ENCODE data around the gene RAD51B. TPM values are rescaled to one million over a fixed set of nuclear protein-coding genes. Genes with fewer than 3 reads are reported as not detected.

The RAD51B gene
- total and polyA plus RNA-seq, 4 experiments from 2014 or later, result 22.0 to 35.7 (median 31.4) TPM

GRCh38 chr14:68245146-68246073, 425.8 kb downstream of the RAD51B start:
- no peaks in the 10 kb centered on the region for H3K9me3 Mint-ChIP-seq
- CTCF ChIA-PET (ENCODE audit: partially characterized antibody), result interaction anchor here (0.9 to 17.0 kb wide), 7 partner anchors 17 to 599 kb away, joined by 3 to 428 read pairs (median 7); partner anchors contain the start of gene ZFP36L1
- H3K27ac Mint-ChIP-seq, result peak overlapping the region in 3 of 7 donors; percentile 14 to 67 (median 18)
- Histone ChIP-seq H3K4me3 (ENCODE audit: low read length in 2 of 2) (no peak overlapping the region), H3K9me3 (ENCODE audit: control insufficient read depth in 1 of 2, low read length in 2 of 2) (no peaks in the 10 kb centered on the region), H3K27me3 (ENCODE audit: insufficient read depth, low read length) (no peaks in the 10 kb centered on the region), H3K36me3 (ENCODE audit: insufficient read depth, low read length) (no peaks in the 10 kb centered on the region), H3K4me1 (ENCODE audit: insufficient read depth, low read length) (peaks cover 11% of the 10 kb centered on the region), H3K27ac (ENCODE audit: low read depth, low read length) (no peak overlapping the region)
- no peak for DNase-seq
- H3K27me3 Mint-ChIP-seq, result no peaks in the 10 kb centered on the region
- peaks cover 7 to 23% (median 14%) of the 10 kb centered on the region in 4 donors for H3K4me1 Mint-ChIP-seq
- intact Hi-C loops (cut with micrococcal nuclease), result loop anchor here (10.0 kb wide), 2 partner anchors 311 to 859 kb away; no protein-coding TSS in a partner anchor
- POLR2A ChIA-PET (ENCODE audit: partially characterized antibody), result interaction anchor here (10.7 to 13.4 kb wide), 2 partner anchors 542 to 572 kb away, joined by 184 to 210 read pairs; partner anchors contain the start of gene ZFP36L1
- H3K36me3 Mint-ChIP-seq, result no peaks in the 10 kb centered on the region
- H3K4me3 Mint-ChIP-seq, result no peak overlapping the region

- ChIA-PET POLR2A (ENCODE audit: partially characterized antibody) (interaction anchor here (10.7 to 13.4 kb wide), 2 partner anchors 541 to 571 kb away, joined by 184 to 210 read pairs; partner anchors contain the start of gene ZFP36L1), CTCF (ENCODE audit: partially characterized antibody) (interaction anchor here (0.9 to 17.0 kb wide), 7 partner anchors 18 to 598 kb away, joined by 3 to 428 read pairs (median 7); partner anchors contain the start of gene ZFP36L1)
- H3K27me3 ChIP-seq (ENCODE audit: insufficient read depth, low read length), result no peaks in the 10 kb centered on the region
- H3K36me3 Mint-ChIP-seq, result no peaks in the 10 kb centered on the region
- H3K9me3 Mint-ChIP-seq, result no peaks in the 10 kb centered on the region
- H3K27me3 Mint-ChIP-seq, result no peaks in the 10 kb centered on the region
- peaks cover 7 to 31% (median 17%) of the 10 kb centered on the region in 4 donors for H3K4me1 Mint-ChIP-seq
- peak overlapping the region in 2 of 7 donors; percentile 2 to 49 for H3K27ac Mint-ChIP-seq
- no peak for DNase-seq
- no peak overlapping the region for H3K4me3 Mint-ChIP-seq
- intact Hi-C loops (cut with micrococcal nuclease), result loop anchor here (10.0 kb wide), 2 partner anchors 311 to 859 kb away; no protein-coding TSS in a partner anchor
- H3K4me1 ChIP-seq (ENCODE audit: insufficient read depth, low read length), result peaks cover 12% of the 10 kb centered on the region
- no peak overlapping the region for H3K27ac ChIP-seq (ENCODE audit: low read depth, low read length)
- no peaks in the 10 kb centered on the region for H3K36me3 ChIP-seq (ENCODE audit: insufficient read depth, low read length)
- no peaks in the 10 kb centered on the region for H3K9me3 ChIP-seq (ENCODE audit: control insufficient read depth in 1 of 2, low read length in 2 of 2)
- no peak overlapping the region for H3K4me3 ChIP-seq (ENCODE audit: low read length in 2 of 2)
These were observed 426.7 kb downstream of the RAD51B start for GRCh38 chr14:68246074-68246785.

GRCh38 chr14:68246786-68247105, 427.2 kb downstream of the RAD51B start:
- Mint-ChIP-seq H3K9me3 (no peaks in the 10 kb centered on the region), H3K27me3 (no peaks in the 10 kb centered on the region), H3K36me3 (no peaks in the 10 kb centered on the region), H3K4me1 (peaks cover 11 to 35% (median 21%) of the 10 kb centered on the region in 4 donors), H3K4me3 (no peak overlapping the region), H3K27ac (peak overlapping the region in 1 of 7 donors; percentile 49)
- ChIA-PET CTCF (ENCODE audit: partially characterized antibody) (interaction anchor here (1.2 to 17.0 kb wide), 7 partner anchors 19 to 598 kb away, joined by 3 to 428 read pairs (median 10); partner anchors contain the start of gene ZFP36L1), POLR2A (ENCODE audit: partially characterized antibody) (interaction anchor here (10.7 to 13.4 kb wide), 2 partner anchors 541 to 571 kb away, joined by 184 to 210 read pairs; partner anchors contain the start of gene ZFP36L1)
- no peaks in the 10 kb centered on the region for H3K27me3 ChIP-seq (ENCODE audit: insufficient read depth, low read length)
- no peaks in the 10 kb centered on the region for H3K36me3 ChIP-seq (ENCODE audit: insufficient read depth, low read length)
- no peak overlapping the region for H3K27ac ChIP-seq (ENCODE audit: low read depth, low read length)
- no peaks in the 10 kb centered on the region for H3K9me3 ChIP-seq (ENCODE audit: control insufficient read depth in 1 of 2, low read length in 2 of 2)
- H3K4me3 ChIP-seq (ENCODE audit: low read length in 2 of 2), result no peak overlapping the region
- peaks cover 17% of the 10 kb centered on the region for H3K4me1 ChIP-seq (ENCODE audit: insufficient read depth, low read length)
- no peak for DNase-seq
- intact Hi-C loops (cut with micrococcal nuclease), result loop anchor here (10.0 kb wide), 2 partner anchors 312 to 858 kb away; no protein-coding TSS in a partner anchor

GRCh38 chr14:68247274-68247673, 427.7 kb downstream of the RAD51B start:
- intact Hi-C loops (cut with micrococcal nuclease), result loop anchor here (10.0 kb wide), 2 partner anchors 312 to 858 kb away; no protein-coding TSS in a partner anchor
- Histone ChIP-seq H3K27ac (ENCODE audit: low read depth, low read length) (no peak overlapping the region), H3K27me3 (ENCODE audit: insufficient read depth, low read length) (no peaks in the 10 kb centered on the region), H3K4me3 (ENCODE audit: low read length in 2 of 2) (no peak overlapping the region), H3K4me1 (ENCODE audit: insufficient read depth, low read length) (peaks cover 23% of the 10 kb centered on the region), H3K9me3 (ENCODE audit: control insufficient read depth in 1 of 2, low read length in 2 of 2) (no peaks in the 10 kb centered on the region), H3K36me3 (ENCODE audit: insufficient read depth, low read length) (no peaks in the 10 kb centered on the region)
- no peaks in the 10 kb centered on the region for H3K36me3 Mint-ChIP-seq
- DNase-seq, result no peak
- CTCF ChIA-PET (ENCODE audit: partially characterized antibody), result interaction anchor here (1.0 to 17.0 kb wide), 12 partner anchors 19 to 597 kb away, joined by 3 to 428 read pairs (median 7); partner anchors contain the start of gene ZFP36L1
- H3K4me3 Mint-ChIP-seq, result no peak overlapping the region
- H3K27me3 Mint-ChIP-seq, result no peaks in the 10 kb centered on the region
- H3K27ac Mint-ChIP-seq, result peak overlapping the region in 1 of 7 donors; percentile 43
- H3K4me1 Mint-ChIP-seq, result peaks cover 11 to 38% (median 23%) of the 10 kb centered on the region in 4 donors
- POLR2A ChIA-PET (ENCODE audit: partially characterized antibody), result interaction anchor here (1.0 to 13.4 kb wide), 4 partner anchors 260 to 570 kb away, joined by 3 to 210 read pairs (median 99); partner anchors contain the start of gene ZFP36L1
- no peaks in the 10 kb centered on the region for H3K9me3 Mint-ChIP-seq

- H3K9me3 ChIP-seq (ENCODE audit: control insufficient read depth in 1 of 2, low read length in 2 of 2), result no peaks in the 10 kb centered on the region
- no peak overlapping the region for H3K4me3 ChIP-seq (ENCODE audit: low read length in 2 of 2)
- Mint-ChIP-seq H3K4me3 (no peak overlapping the region), H3K27ac (peak overlapping the region in 3 of 7 donors; percentile 19 to 55 (median 36)), H3K9me3 (no peaks in the 10 kb centered on the region), H3K4me1 (peaks cover 12 to 38% (median 24%) of the 10 kb centered on the region in 4 donors), H3K36me3 (no peaks in the 10 kb centered on the region), H3K27me3 (no peaks in the 10 kb centered on the region)
- H3K36me3 ChIP-seq (ENCODE audit: insufficient read depth, low read length), result no peaks in the 10 kb centered on the region
- H3K27ac ChIP-seq (ENCODE audit: low read depth, low read length), result no peak overlapping the region
- no peak for DNase-seq
- ChIA-PET CTCF (ENCODE audit: partially characterized antibody) (interaction anchor here (1.0 to 17.0 kb wide), 14 partner anchors 12 to 597 kb away, joined by 3 to 428 read pairs (median 6); partner anchors contain the start of gene ZFP36L1), POLR2A (ENCODE audit: partially characterized antibody) (interaction anchor here (1.0 to 13.4 kb wide), 4 partner anchors 259 to 570 kb away, joined by 3 to 210 read pairs (median 99); partner anchors contain the start of gene ZFP36L1)
- no peaks in the 10 kb centered on the region for H3K27me3 ChIP-seq (ENCODE audit: insufficient read depth, low read length)
- H3K4me1 ChIP-seq (ENCODE audit: insufficient read depth, low read length), result peaks cover 24% of the 10 kb centered on the region
- intact Hi-C loops (cut with micrococcal nuclease), result loop anchor here (1.0 to 10.0 kb wide), 5 partner anchors 313 to 857 kb away; no protein-coding TSS in a partner anchor
These were observed 428.2 kb downstream of the RAD51B start for GRCh38 chr14:68247676-68248268.

Data from CD4-positive, alpha-beta memory T cell (primary cell).